ENCODE results near the gene SMIM28.

The SMIM28 gene

DNA sequence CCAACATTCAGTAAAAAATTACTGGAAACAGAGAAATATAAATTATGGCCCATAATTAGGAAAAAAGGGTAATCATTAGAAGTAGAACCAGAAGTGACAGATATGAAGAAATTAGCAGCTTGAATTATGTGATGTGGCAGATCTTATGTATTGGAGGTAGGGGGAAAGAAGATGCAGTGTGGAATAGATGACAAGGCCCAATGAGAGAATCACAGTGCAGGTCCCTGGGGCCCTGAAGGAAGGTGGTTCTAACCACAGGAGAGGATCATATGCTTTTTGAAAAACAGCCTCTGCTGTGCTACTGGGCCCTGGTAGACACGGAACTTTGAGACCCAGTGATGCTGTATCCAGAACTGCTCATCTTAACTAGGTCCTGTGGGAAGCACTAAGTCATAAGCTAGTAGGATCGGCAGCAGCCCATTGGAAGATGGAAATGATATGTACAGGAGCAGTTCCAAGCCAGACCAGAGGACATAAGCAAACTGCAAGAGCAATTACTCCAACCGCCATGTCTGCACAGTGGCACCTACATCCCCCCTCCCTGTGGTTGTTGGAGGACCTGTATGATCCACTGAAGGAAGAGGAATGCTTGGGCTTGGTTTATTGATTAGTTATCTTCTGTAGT is 40.5 kb downstream of the SMIM28 start:
- H4K20me1 ChIP-seq (ENCODE audit: control insufficient read depth, insufficient read depth, low read depth, low read length): no peaks in the 10 kb centered on the region
- H3K36me3 ChIP-seq (ENCODE audit: control insufficient read depth, low read length): peaks cover 5% of the 10 kb centered on the region; the same call in 1 of the 2 replicates
- H3K9me2 ChIP-seq (replicated peaks; ENCODE audit: control insufficient read depth, low read length): no peaks in the 10 kb centered on the region
- no peak overlapping the region for H3K4me3 ChIP-seq (ENCODE audit: low read length)
- H3K4me1 ChIP-seq (ENCODE audit: control insufficient read depth, low read length): no peaks in the 10 kb centered on the region
- H3K9me3 ChIP-seq (ENCODE audit: control insufficient read depth, insufficient read depth, low read length): no peaks in the 10 kb centered on the region
- no peaks in the 10 kb centered on the region for H3K27me3 ChIP-seq (ENCODE audit: control insufficient read depth, low read length)
- no peak overlapping the region for H3K27ac ChIP-seq (ENCODE audit: low read depth, low read length)
- H3K4me2 ChIP-seq (ENCODE audit: low read length): no peak overlapping the region
- no peaks in the 10 kb centered on the region for H3K79me2 ChIP-seq (ENCODE audit: control insufficient read depth, low read length)
- no peak for TF ChIP-seq CTCF (IDR thresholded peaks at IDR 0.05; ENCODE audit: low read depth, low read length, poor library complexity, severe bottlenecking)
- TF ChIP-seq EZH2phosphoT487 (IDR thresholded peaks at IDR 0.05; ENCODE audit: borderline replicate concordance, low read length): no peak
- H3F3A ChIP-seq (ENCODE audit: control insufficient read depth, insufficient read depth): no peaks in the 10 kb centered on the region

- H3K27ac ChIP-seq (ENCODE audit: low read depth, low read length): no peak overlapping the region
- H3K9me3 ChIP-seq (ENCODE audit: control insufficient read depth, insufficient read depth, low read length): no peaks in the 10 kb centered on the region
- no peaks in the 10 kb centered on the region for H3F3A ChIP-seq (ENCODE audit: control insufficient read depth, insufficient read depth)
- H4K20me1 ChIP-seq (ENCODE audit: control insufficient read depth, insufficient read depth, low read depth, low read length): no peaks in the 10 kb centered on the region
- no peaks in the 10 kb centered on the region for H3K36me3 ChIP-seq (ENCODE audit: control insufficient read depth, low read length)
- H3K4me3 ChIP-seq (ENCODE audit: low read length): no peak overlapping the region
- no peaks in the 10 kb centered on the region for H3K4me1 ChIP-seq (ENCODE audit: control insufficient read depth, low read length)
- H3K4me2 ChIP-seq (ENCODE audit: low read length): no peak overlapping the region
- no peaks in the 10 kb centered on the region for H3K27me3 ChIP-seq (ENCODE audit: control insufficient read depth, low read length)
- no peaks in the 10 kb centered on the region for H3K79me2 ChIP-seq (ENCODE audit: control insufficient read depth, low read length)
- no peak for TF ChIP-seq CTCF (IDR thresholded peaks at IDR 0.05; ENCODE audit: low read depth, low read length, poor library complexity, severe bottlenecking)
- no peak for TF ChIP-seq EZH2phosphoT487 (IDR thresholded peaks at IDR 0.05; ENCODE audit: borderline replicate concordance, low read length)
- H3K9me2 ChIP-seq (replicated peaks; ENCODE audit: control insufficient read depth, low read length): no peaks in the 10 kb centered on the region
These were observed 42.1 kb downstream of the SMIM28 start for GRCh38 chr6:138419766-138420165.

GRCh38 chr6:138420356-138420755 is 42.7 kb downstream of the SMIM28 start:
- no peaks in the 10 kb centered on the region for H3F3A ChIP-seq (ENCODE audit: control insufficient read depth, insufficient read depth)

More at GRCh38 chr6:138420356-138420755, 42.7 kb downstream of the SMIM28 start:
- TF ChIP-seq CTCF (IDR thresholded peaks at IDR 0.05; ENCODE audit: low read depth, low read length, poor library complexity, severe bottlenecking): no peak
- TF ChIP-seq EZH2phosphoT487 (IDR thresholded peaks at IDR 0.05; ENCODE audit: borderline replicate concordance, low read length): no peak
- Histone ChIP-seq H4K20me1 (ENCODE audit: control insufficient read depth, insufficient read depth, low read depth, low read length) (no peaks in the 10 kb centered on the region), H3K4me3 (ENCODE audit: low read length) (no peak overlapping the region), H3K4me1 (ENCODE audit: control insufficient read depth, low read length) (no peaks in the 10 kb centered on the region), H3K27me3 (ENCODE audit: control insufficient read depth, low read length) (no peaks in the 10 kb centered on the region), H3K9me3 (ENCODE audit: control insufficient read depth, insufficient read depth, low read length) (no peaks in the 10 kb centered on the region), H3K9me2 (replicated peaks; ENCODE audit: control insufficient read depth, low read length) (no peaks in the 10 kb centered on the region), H3K4me2 (ENCODE audit: low read length) (no peak overlapping the region), H3K36me3 (ENCODE audit: control insufficient read depth, low read length) (no peaks in the 10 kb centered on the region), H3K27ac (ENCODE audit: low read depth, low read length) (no peak overlapping the region), H3K79me2 (ENCODE audit: control insufficient read depth, low read length) (no peaks in the 10 kb centered on the region)
